ENCODE measurements around the gene CARD9.
"Not testable (repeated sequence)": the region's sequence is repeated elsewhere in the genome, so short reads cannot be mapped to it uniquely, and the experiment has no call there.

Gene CARD9

DNA sequence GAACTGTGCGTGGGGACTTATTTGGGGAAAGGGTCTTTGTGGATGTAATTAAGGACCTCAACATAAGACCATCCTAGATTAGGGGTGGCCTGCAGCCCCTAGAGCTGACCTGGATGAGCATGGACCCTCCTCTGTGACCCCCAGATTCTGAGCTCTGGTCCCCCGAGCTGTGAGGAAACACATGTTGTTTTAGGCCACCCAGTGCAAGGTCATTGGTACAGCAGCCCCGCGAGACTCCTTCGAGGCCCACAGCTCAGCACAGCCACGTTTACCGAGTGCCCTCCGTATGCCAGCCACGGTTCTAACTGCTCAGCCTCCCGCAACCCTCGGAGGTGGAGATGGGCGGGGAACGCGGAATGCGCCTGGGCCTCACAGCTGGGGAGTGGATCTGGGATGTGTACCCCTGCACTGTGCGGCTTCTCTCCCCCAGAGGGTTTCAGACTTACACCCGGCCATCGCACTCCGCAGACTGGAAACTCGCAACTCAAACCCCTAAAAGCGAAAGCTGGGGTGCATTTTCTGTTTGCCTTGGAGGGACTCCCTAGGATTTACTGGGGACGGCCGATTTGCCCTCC, 50.6 kb downstream of the CARD9 start:
- Histone ChIP-seq H3K9me3 (ENCODE audit: control insufficient read depth in 1 of 2, low read length in 2 of 2) (peaks cover 0 to 2% of the 10 kb centered on the region in 2 donors), H3K4me1 (ENCODE audit: control insufficient read depth in 1 of 2, insufficient read depth in 2 of 2, low read length in 2 of 2) (peaks cover 0 to 11% of the 10 kb centered on the region in 2 donors), H3K27ac (ENCODE audit: low read length) (no peak overlapping the region), H3K27me3 (ENCODE audit: low read depth, low read length) (no peaks in the 10 kb centered on the region), H3K36me3 (ENCODE audit: control insufficient read depth in 1 of 2, insufficient read depth in 2 of 2, low read length in 2 of 2) (no peaks in the 10 kb centered on the region), H3K4me3 (ENCODE audit: low read depth in 1 of 2, low read length in 2 of 2) (no peak overlapping the region)

DNA sequence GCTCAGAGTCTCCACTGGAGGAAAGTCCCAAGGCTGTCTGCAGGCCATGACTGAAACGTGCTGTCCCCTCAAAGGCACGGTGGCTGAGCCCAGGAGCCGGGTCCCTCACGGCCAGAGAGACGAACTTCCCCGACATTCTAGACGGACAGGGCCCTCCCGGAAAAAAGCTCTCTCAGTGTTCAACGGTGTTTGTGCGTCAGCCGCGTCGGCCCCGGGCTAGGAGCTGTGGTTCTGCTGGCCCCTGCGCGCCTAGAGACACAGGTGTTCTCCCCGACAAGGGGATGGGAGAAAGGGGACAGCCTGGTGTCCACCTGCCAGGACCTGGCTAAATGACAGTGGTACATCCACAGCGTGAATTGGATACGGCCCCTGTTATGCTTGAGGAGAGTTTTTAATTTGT, 51.9 kb downstream of the CARD9 start:
- peaks cover 0 to 2% of the 10 kb centered on the region in 2 donors for H3K9me3 ChIP-seq (ENCODE audit: control insufficient read depth in 1 of 2, low read length in 2 of 2)
- H3K27ac ChIP-seq (ENCODE audit: low read length) = no peak overlapping the region
- peaks cover 0 to 7% of the 10 kb centered on the region in 2 donors for H3K4me1 ChIP-seq (ENCODE audit: control insufficient read depth in 1 of 2, insufficient read depth in 2 of 2, low read length in 2 of 2)

DNA sequence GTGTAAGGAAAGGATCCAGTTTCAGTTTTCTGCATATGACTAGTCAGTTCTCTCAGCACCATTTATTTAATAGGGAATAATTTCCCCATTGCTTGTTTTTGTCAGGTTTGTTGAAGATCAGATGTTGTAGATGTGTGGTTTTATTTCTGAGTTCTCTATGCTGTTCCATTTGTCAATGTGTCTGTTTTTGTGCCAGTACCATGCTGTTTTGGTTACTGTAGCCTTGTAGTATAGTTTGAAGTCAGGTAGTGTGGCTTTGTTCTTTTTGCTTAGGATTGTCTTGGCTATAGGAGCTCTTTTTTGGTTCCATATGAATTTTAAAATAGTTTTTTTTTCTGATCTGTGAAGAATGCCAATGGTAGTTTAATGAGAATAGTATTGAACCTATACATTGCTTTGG, 52.5 kb downstream of the CARD9 start:
- not testable (repeated sequence) for H3K4me1 ChIP-seq (ENCODE audit: control insufficient read depth in 1 of 2, insufficient read depth in 2 of 2, low read length in 2 of 2); H3K36me3 ChIP-seq (ENCODE audit: control insufficient read depth in 1 of 2, insufficient read depth in 2 of 2, low read length in 2 of 2); H3K27ac ChIP-seq (ENCODE audit: low read length); H3K27me3 ChIP-seq (ENCODE audit: low read depth, low read length); H3K9me3 ChIP-seq (ENCODE audit: control insufficient read depth in 1 of 2, low read length in 2 of 2); H3K4me3 ChIP-seq (ENCODE audit: low read depth in 1 of 2, low read length in 2 of 2)

More for the DNA sequence above, 51.9 kb downstream of the CARD9 start:
- Histone ChIP-seq H3K27me3 (ENCODE audit: low read depth, low read length) (no peaks in the 10 kb centered on the region), H3K4me3 (ENCODE audit: low read depth in 1 of 2, low read length in 2 of 2) (no peak overlapping the region), H3K36me3 (ENCODE audit: control insufficient read depth in 1 of 2, insufficient read depth in 2 of 2, low read length in 2 of 2) (no peaks in the 10 kb centered on the region)

DNA sequence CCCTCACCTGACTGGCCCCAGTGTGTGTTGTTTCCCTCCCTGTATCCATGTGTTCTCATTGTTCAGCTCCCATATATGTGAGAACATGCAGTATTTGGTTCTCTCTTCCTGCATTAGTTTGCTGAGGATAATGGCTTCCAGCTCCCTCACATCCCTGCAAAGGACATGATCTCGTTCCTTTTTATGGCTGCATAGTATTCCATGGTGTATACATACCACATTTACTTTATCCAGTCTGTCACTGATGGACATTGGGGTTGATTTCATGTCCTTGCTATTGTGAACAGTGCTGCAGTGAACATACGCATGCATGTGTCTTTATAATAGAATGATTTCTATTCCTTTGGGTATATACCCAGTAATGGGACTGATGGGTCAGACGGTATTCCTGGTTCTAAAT, 53.5 kb downstream of the CARD9 start:
- not testable (repeated sequence) for H3K27me3 ChIP-seq (ENCODE audit: low read depth, low read length); H3K9me3 ChIP-seq (ENCODE audit: control insufficient read depth in 1 of 2, low read length in 2 of 2); H3K36me3 ChIP-seq (ENCODE audit: control insufficient read depth in 1 of 2, insufficient read depth in 2 of 2, low read length in 2 of 2); H3K27ac ChIP-seq (ENCODE audit: low read length); H3K4me3 ChIP-seq (ENCODE audit: low read depth in 1 of 2, low read length in 2 of 2); H3K4me1 ChIP-seq (ENCODE audit: control insufficient read depth in 1 of 2, insufficient read depth in 2 of 2, low read length in 2 of 2)

DNA sequence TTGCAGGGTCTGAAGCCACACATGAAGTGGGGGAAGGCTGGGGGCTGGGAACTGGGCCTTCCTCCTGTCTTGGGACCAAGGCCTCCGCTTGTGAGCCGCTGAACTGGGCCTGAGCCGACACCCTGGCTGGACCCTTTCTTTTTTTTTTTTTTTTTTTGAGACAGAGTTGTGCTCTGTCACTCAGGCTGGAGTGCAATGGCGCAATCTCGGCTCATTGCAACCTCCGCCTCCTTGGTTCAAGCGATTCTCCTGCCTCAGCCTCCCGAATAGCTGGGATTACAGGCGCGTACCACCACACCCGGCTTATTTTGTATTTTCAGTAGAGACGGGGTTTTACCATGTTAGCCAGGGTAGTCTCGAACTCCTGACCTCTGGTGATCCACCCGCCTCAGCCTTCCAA, 54.2 kb downstream of the CARD9 start:
- H3K4me3 ChIP-seq (ENCODE audit: low read depth in 1 of 2, low read length in 2 of 2); H3K27me3 ChIP-seq (ENCODE audit: low read depth, low read length); H3K4me1 ChIP-seq (ENCODE audit: control insufficient read depth in 1 of 2, insufficient read depth in 2 of 2, low read length in 2 of 2); H3K9me3 ChIP-seq (ENCODE audit: control insufficient read depth in 1 of 2, low read length in 2 of 2); H3K36me3 ChIP-seq (ENCODE audit: control insufficient read depth in 1 of 2, insufficient read depth in 2 of 2, low read length in 2 of 2); H3K27ac ChIP-seq (ENCODE audit: low read length): not testable (repeated sequence)

DNA sequence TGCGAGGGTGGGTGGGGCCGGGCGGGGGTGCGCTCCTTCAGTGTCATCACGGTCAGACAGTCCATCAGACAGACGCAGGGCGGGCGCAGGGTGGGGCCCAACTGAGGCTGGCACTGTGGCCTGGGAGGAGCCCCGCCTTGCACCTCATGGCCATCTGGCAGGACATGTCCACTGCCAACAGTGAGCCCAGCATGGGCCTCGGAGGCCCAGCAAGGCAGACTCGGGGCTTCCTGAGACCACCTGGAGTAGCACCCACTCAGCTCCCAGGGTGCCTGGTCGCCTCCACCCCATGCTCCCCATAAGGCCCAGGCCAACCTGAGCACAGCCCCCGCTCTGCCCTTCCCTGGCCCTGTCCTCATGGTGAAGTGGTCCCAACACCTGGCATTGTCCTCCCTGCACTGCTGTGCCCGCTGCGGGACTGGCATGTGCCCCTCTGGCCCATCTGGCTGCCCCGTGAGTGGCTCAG, 54.7 kb downstream of the CARD9 start:
- peaks cover 0 to 7% of the 10 kb centered on the region in 2 donors for H3K9me3 ChIP-seq (ENCODE audit: control insufficient read depth in 1 of 2, low read length in 2 of 2)
- no peak overlapping the region for H3K4me3 ChIP-seq (ENCODE audit: low read depth in 1 of 2, low read length in 2 of 2)
- no peaks in the 10 kb centered on the region for H3K27me3 ChIP-seq (ENCODE audit: low read depth, low read length)
- H3K27ac ChIP-seq (ENCODE audit: low read length) = no peak overlapping the region
- no peaks in the 10 kb centered on the region for H3K4me1 ChIP-seq (ENCODE audit: control insufficient read depth in 1 of 2, insufficient read depth in 2 of 2, low read length in 2 of 2)
- H3K36me3 ChIP-seq (ENCODE audit: control insufficient read depth in 1 of 2, insufficient read depth in 2 of 2, low read length in 2 of 2) = no peaks in the 10 kb centered on the region

DNA sequence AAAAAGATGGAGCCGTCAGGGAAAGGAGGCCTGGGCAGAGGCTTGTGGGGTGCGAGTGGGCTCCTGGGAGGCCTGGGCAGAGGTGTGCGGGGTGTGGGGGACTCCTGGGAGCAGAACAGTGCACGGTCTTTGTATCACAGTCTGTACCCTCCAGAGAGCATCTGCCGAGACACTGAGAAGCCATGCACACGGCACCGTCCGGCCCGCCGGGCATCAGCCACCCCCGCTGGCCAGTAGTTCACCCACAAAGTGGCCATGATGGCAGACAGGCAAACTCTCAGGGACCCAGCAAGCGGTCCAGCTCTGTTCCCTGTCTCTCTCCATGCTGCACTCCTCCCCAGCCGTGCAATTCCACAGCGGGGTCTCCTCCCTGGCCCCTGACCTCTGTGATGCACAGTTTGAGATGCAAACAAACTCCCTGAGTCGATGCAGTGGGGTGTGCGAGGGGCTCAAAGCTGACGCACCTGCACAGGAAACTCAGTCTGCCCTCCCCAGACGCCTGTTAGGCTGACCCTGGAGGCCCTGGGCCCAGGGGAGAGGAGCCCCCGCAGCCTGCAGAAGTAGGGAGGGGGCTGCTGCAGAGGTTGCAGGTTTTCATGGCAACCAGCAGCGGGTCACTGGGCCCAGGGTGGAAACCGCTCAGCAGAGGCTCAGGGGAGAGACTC, 55.2 kb downstream of the CARD9 start:
- Histone ChIP-seq H3K27ac (ENCODE audit: low read length) (no peak overlapping the region), H3K27me3 (ENCODE audit: low read depth, low read length) (no peaks in the 10 kb centered on the region), H3K36me3 (ENCODE audit: control insufficient read depth in 1 of 2, insufficient read depth in 2 of 2, low read length in 2 of 2) (no peaks in the 10 kb centered on the region), H3K4me1 (ENCODE audit: control insufficient read depth in 1 of 2, insufficient read depth in 2 of 2, low read length in 2 of 2) (no peaks in the 10 kb centered on the region), H3K9me3 (ENCODE audit: control insufficient read depth in 1 of 2, low read length in 2 of 2) (peaks cover 0 to 7% of the 10 kb centered on the region in 2 donors), H3K4me3 (ENCODE audit: low read depth in 1 of 2, low read length in 2 of 2) (no peak overlapping the region)

DNA sequence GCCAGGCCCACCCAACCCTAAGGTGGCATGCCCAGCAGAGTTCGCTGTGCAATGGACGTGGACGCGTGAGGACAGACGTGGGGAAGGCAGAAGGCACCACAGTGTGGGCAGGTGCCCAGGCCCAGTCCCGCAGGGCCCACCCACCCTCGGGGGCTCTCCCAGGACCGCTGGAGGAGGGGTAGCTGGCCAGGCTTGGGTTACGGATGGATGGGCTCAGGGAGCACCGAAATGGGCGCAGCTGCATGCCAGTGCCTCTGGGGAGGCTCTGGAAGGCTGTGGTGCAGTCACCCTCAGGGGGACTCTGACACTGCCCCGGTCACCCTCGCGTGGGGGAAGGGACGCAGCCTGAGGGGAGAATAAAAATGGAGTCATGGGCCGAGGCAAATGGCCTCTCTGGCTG, 55.8 kb downstream of the CARD9 start:
- H3K36me3 ChIP-seq (ENCODE audit: control insufficient read depth in 1 of 2, insufficient read depth in 2 of 2, low read length in 2 of 2) = no peaks in the 10 kb centered on the region
- H3K27ac ChIP-seq (ENCODE audit: low read length) = no peak overlapping the region
- H3K9me3 ChIP-seq (ENCODE audit: control insufficient read depth in 1 of 2, low read length in 2 of 2) = peaks cover 0 to 7% of the 10 kb centered on the region in 2 donors
- H3K27me3 ChIP-seq (ENCODE audit: low read depth, low read length) = no peaks in the 10 kb centered on the region
- no peaks in the 10 kb centered on the region for H3K4me1 ChIP-seq (ENCODE audit: control insufficient read depth in 1 of 2, insufficient read depth in 2 of 2, low read length in 2 of 2)
- no peak overlapping the region for H3K4me3 ChIP-seq (ENCODE audit: low read depth in 1 of 2, low read length in 2 of 2)

DNA sequence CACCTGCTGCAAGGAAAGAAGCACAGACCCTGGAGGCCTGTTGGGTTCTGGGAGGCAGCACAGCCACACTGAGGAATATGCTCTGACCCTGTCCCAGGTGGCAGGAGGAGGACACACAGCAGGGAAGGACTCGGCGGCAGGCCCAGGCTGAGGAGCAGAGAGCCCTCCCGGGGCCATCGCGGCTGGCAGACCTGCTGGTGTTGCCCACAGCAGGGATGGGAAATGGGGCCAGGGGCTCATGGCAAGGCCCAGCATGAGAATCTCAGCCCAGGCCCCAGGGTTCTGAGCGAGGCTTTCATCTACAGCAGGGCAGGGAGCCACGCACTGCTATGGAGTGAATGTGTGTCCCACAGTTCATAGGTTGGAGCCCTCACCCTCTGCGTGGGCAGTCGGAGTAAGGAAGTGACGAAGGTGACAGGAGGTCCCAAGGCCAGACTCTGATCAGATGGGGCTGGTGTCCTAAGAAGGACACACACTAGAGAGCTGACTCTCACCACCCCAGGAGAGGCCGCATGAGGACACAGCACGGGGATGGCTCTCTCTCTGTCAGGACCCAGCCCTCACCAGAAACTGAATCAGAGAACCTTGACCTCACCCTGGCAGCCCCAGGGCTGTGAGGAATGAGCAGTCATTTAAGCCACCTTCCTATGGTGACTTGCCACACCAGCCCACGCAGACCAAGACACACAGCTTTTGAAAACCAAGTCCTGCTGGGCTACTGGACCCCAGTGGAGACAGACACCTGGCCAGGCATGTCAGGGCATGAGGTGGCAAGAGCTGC, 56.4 kb downstream of the CARD9 start:
- no peaks in the 10 kb centered on the region for H3K27me3 ChIP-seq (ENCODE audit: low read depth, low read length)
- peaks cover 0 to 7% of the 10 kb centered on the region in 2 donors for H3K9me3 ChIP-seq (ENCODE audit: control insufficient read depth in 1 of 2, low read length in 2 of 2)
- no peak overlapping the region for H3K27ac ChIP-seq (ENCODE audit: low read length)
- no peaks in the 10 kb centered on the region for H3K4me1 ChIP-seq (ENCODE audit: control insufficient read depth in 1 of 2, insufficient read depth in 2 of 2, low read length in 2 of 2)
- no peak overlapping the region for H3K4me3 ChIP-seq (ENCODE audit: low read depth in 1 of 2, low read length in 2 of 2)
- no peaks in the 10 kb centered on the region for H3K36me3 ChIP-seq (ENCODE audit: control insufficient read depth in 1 of 2, insufficient read depth in 2 of 2, low read length in 2 of 2)

DNA sequence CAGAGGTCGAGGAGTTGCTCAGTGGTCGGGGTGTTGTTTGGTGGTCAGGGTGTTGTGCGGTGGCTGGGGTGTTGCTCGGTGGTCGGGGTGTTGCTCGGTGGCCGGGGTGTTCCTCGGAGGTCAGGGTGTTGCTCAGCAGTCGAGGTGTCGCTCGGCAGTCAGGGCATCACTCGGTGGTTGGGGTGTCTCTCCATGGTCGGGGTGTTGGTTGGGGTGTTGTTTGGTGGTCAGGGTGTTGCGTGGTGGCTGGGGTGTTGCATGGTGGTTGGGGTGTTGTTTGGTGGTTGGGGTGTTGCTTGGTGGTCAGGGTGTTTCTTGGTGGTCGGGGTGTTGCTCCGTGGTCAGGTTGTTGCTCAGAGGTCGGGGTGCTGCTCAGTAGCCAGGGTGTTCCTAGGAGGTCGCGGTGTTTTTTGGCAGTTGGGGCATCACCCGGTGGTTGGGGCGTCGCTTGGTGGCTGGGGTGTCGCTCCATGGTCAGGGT, 57.2 kb downstream of the CARD9 start:
- no peak overlapping the region for H3K27ac ChIP-seq (ENCODE audit: low read length)
- no peak overlapping the region for H3K4me3 ChIP-seq (ENCODE audit: low read depth in 1 of 2, low read length in 2 of 2)
- no peaks in the 10 kb centered on the region for H3K27me3 ChIP-seq (ENCODE audit: low read depth, low read length)
- no peaks in the 10 kb centered on the region for H3K36me3 ChIP-seq (ENCODE audit: control insufficient read depth in 1 of 2, insufficient read depth in 2 of 2, low read length in 2 of 2)
- peaks cover 0 to 6% of the 10 kb centered on the region in 2 donors for H3K9me3 ChIP-seq (ENCODE audit: control insufficient read depth in 1 of 2, low read length in 2 of 2)
- no peaks in the 10 kb centered on the region for H3K4me1 ChIP-seq (ENCODE audit: control insufficient read depth in 1 of 2, insufficient read depth in 2 of 2, low read length in 2 of 2)

DNA sequence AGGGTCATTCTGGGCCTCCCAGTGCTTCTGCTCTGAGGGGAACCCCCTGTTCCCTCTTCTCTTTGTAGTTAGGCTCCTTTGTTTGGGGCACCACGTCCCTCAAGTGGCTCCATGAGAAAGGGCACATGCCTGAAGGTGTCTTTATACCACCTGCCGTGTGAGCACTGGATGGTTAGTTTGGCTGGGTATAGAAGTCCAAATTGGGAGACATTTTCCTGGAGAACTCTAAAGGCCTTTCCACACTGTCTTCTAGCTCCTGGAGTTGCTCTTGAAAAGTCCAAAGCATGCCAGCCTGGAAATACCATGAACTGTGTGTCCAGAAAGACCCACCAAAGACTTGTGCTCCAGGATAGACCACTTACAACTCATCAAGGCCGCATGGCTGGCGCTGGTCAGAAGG, 58.5 kb downstream of the CARD9 start:
- no peaks in the 10 kb centered on the region for H3K36me3 ChIP-seq (ENCODE audit: control insufficient read depth in 1 of 2, insufficient read depth in 2 of 2, low read length in 2 of 2)
- H3K4me1 ChIP-seq (ENCODE audit: control insufficient read depth in 1 of 2, insufficient read depth in 2 of 2, low read length in 2 of 2) = no peaks in the 10 kb centered on the region
- no peak overlapping the region for H3K4me3 ChIP-seq (ENCODE audit: low read depth in 1 of 2, low read length in 2 of 2)
- no peak overlapping the region for H3K27ac ChIP-seq (ENCODE audit: low read length)
- H3K27me3 ChIP-seq (ENCODE audit: low read depth, low read length) = peaks cover 3% of the 10 kb centered on the region
- H3K9me3 ChIP-seq (ENCODE audit: control insufficient read depth in 1 of 2, low read length in 2 of 2) = peaks cover 0 to 5% of the 10 kb centered on the region in 2 donors
